Vagina (tissue), 2 donors: ENCODE measurements around the gene RBM23. TPM values are rescaled to one million over a fixed set of nuclear protein-coding genes. Genes with fewer than 3 reads are reported as not detected.

Source experiments
- DNase-seq, 2 donors: peaks; one replicate each; pipeline ENCODE4 v3.0.0-alpha.2; 2017; ENCODE audit errors: extremely low spot score in 2 of 2
- H3K27ac ChIP-seq: fragments of 200-600 bp; sonication (generic); one replicate; pipeline ENCODE4 v1.5.1; 2019
- H3K27me3 ChIP-seq: fragments of 200-600 bp; sonication (generic); one replicate; pipeline ENCODE4 v1.5.1; 2019
- H3K36me3 ChIP-seq, 2 donors: fragments of 200-600 bp; sonication (generic); one replicate each; pipeline ENCODE4 v1.5.1; 2017 to 2019
- H3K4me1 ChIP-seq: fragments of 200-600 bp; sonication (generic); one replicate; pipeline ENCODE4 v1.5.1; 2019
- H3K4me3 ChIP-seq, 2 donors: fragments of 200-600 bp; sonication (generic); 1 replicate in 1 of 2; 2 replicates in 1 of 2; pipeline ENCODE4 v1.5.1; 2016 to 2019
- H3K9me3 ChIP-seq: fragments of 200-600 bp; sonication (generic); one replicate; pipeline ENCODE4 v1.5.1; 2019
- POLR2A ChIP-seq, 2 donors: fragments of 450-650 bp; IDR thresholded peaks; one replicate each; pipeline ENCODE4 v1.6.1; 2017; ENCODE audit warnings: antibody characterized with exemption in 2 of 2, mild to moderate bottlenecking in 2 of 2, moderate library complexity in 2 of 2
- POLR2AphosphoS5 ChIP-seq, 2 donors: sonication (generic); formaldehyde crosslinking; IDR thresholded peaks; one replicate each; pipeline ENCODE4 v1.9.0; 2017; ENCODE audit warnings: antibody characterized with exemption in 2 of 2, mild to moderate bottlenecking in 2 of 2, low read depth in 1 of 2; ENCODE audit not compliant: insufficient read depth in 1 of 2
- intact Hi-C: fragments of 100-400 bp; cut with DNase I; formaldehyde crosslinking; loops from one replicate; pipeline ENCODE4 v1.15.1; 2023
- total RNA-seq: library from RNA; depleted of rRNA; stranded (reverse); fragments of >200 nt; gene quantifications from one replicate; pipeline ENCODE4 v1.2.3, GENCODE V29; 2016
- TF ChIP-seq, protein P1 (sequence below), 3 experiments: fragments of 450-650 bp in 2 of 3; fragments of 200-600 bp in 1 of 3; sonication (generic) in 1 of 3; IDR thresholded peaks; one replicate each; pipeline ENCODE4 v1.5.1; 2017 to 2019; ENCODE audit warnings: antibody characterized with exemption in 3 of 3, mild to moderate bottlenecking in 2 of 3, moderate library complexity in 2 of 3

Gene RBM23
- total RNA-seq, 1 donor from 2014 or later, result 68.5 TPM

DNA sequence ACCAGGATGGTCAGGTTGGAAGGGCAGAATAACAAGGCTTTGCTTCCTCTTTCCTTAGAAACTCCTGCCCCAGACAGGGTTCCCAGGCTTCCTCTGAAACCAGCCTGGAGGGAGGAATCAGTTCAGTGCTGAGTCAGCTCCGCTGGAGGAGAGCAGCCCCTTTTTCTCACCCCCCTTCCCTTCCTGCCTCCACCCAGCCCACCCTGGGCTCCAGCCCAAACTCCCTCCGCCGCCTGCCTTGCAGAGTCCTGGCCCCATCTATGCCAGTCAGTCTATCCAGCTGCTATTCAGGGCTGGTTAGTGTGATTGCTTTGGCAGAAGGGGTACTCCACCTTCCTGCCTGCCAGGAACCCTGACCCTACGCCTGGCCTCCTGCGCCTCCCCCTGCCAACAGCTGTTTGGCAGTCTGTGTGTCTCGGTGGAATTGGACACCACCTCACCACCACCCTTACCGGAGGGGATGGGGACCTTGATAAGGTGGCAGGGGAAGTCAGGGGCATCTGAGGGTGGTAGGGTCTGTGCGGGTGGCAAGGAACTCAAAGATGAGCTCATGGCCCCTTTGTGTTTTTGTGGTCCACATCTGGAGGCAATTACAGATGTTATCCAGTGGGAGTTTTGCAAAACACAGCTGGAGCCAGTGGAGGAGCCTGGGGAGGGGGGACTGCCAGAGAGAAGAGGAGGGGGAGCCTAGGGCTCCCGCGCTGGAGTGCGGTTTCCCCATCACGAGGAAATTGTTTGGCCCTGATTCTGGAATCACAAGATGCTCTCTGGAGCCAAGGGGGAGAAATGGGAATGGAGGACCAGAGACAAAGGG lies 70.4 kb downstream of the RBM23 start:
- H3K4me3 ChIP-seq, result peak overlapping the region; percentile 10 to 26
- H3K27ac ChIP-seq, result peak overlapping the region; percentile 96
- no peaks in the 10 kb centered on the region for H3K27me3 ChIP-seq
- peaks cover 98% of the 10 kb centered on the region for H3K4me1 ChIP-seq
- TF ChIP-seq POLR2A (IDR thresholded peaks at IDR 0.05) (no peak), POLR2AphosphoS5 (IDR thresholded peaks at IDR 0.05; ENCODE audit: insufficient read depth in 1 of 2, low read depth in 1 of 2) (peak in 1 of 2 donors; percentile 84)
- TF ChIP-seq, protein P1, sequence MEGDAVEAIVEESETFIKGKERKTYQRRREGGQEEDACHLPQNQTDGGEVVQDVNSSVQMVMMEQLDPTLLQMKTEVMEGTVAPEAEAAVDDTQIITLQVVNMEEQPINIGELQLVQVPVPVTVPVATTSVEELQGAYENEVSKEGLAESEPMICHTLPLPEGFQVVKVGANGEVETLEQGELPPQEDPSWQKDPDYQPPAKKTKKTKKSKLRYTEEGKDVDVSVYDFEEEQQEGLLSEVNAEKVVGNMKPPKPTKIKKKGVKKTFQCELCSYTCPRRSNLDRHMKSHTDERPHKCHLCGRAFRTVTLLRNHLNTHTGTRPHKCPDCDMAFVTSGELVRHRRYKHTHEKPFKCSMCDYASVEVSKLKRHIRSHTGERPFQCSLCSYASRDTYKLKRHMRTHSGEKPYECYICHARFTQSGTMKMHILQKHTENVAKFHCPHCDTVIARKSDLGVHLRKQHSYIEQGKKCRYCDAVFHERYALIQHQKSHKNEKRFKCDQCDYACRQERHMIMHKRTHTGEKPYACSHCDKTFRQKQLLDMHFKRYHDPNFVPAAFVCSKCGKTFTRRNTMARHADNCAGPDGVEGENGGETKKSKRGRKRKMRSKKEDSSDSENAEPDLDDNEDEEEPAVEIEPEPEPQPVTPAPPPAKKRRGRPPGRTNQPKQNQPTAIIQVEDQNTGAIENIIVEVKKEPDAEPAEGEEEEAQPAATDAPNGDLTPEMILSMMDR (IDR thresholded peaks at IDR 0.05), result no peak
- no peaks in the 10 kb centered on the region for H3K9me3 ChIP-seq
- peak in 1 of 2 donors; percentile 97 for DNase-seq
- H3K36me3 ChIP-seq, result peaks cover 6 to 36% of the 10 kb centered on the region in 2 donors
- intact Hi-C loops, result loop anchor here (1.0 kb wide), 1 partner anchor 11 kb away; no protein-coding TSS in a partner anchor

DNA sequence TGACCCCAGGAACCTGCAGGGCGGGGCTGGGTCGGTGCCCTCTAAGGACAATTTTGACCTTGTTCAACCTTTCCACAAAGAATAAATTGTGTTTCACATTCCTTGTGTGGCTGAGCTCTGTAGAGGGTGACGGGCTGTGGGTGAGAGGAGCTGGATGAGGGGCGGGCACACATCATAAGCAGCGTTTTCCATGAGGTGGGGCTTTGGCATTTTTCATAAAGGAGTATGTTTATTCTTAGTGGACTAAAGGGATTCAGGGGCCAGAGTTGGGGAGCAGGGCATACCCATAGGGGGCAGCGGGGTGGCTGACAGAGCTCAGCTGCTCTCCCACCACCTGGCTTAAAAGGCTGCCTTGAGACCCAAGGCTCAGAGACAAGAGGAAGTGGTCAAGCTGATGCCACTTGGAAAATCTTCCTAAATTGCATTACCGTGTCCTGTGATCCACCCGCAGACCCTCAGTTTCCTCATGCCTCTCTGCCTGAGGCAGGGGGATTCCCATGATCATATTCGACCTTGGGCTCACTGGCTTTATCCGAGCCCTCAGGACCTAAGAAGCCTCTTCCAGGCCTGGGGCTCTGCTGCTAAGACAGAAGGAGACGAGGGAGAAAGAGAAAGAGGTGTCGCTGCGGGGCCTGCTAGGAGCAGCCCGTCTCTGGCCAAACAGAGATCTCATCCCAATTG lies 71.1 kb downstream of the RBM23 start:
- TF ChIP-seq, protein P1 (IDR thresholded peaks at IDR 0.05), result no peak
- no peak for TF ChIP-seq POLR2AphosphoS5 (IDR thresholded peaks at IDR 0.05; ENCODE audit: insufficient read depth in 1 of 2, low read depth in 1 of 2)
- no peak for TF ChIP-seq POLR2A (IDR thresholded peaks at IDR 0.05)
- intact Hi-C loops, result loop anchor here (1.0 kb wide), 1 partner anchor 10 kb away; no protein-coding TSS in a partner anchor
- Histone ChIP-seq H3K36me3 (peaks cover 6 to 43% of the 10 kb centered on the region in 2 donors), H3K4me3 (peak overlapping the region; percentile 6 to 10), H3K27me3 (no peaks in the 10 kb centered on the region), H3K27ac (peak overlapping the region; percentile 96), H3K4me1 (peaks cover 99% of the 10 kb centered on the region), H3K9me3 (no peaks in the 10 kb centered on the region)
- DNase-seq, result no peak

DNA sequence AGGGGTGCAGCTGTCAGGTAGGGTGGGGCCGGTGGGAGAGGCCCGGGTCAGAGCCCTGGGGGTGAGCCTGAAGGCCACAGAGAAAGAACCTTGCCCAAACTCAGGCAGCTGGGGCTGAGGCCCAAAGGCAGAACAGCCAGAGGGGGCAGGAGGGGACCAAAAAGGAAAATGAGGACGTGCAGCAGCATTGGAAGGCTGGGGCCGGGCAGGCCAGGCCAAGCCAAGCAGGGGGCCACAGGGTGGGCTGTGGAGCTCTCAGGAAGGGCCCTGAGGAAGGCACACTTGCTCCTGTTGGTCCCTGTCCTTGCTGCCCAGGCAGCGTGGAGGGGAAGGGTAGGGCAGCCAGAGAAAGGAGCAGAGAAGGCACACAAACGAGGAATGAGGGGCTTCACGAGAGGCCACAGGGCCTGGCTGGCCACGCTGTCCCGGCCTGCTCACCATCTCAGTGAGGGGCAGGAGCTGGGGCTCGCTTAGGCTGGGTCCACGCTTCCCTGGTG lies 72.1 kb downstream of the RBM23 start:
- Histone ChIP-seq H3K27ac (peak overlapping the region; percentile 96), H3K9me3 (no peaks in the 10 kb centered on the region), H3K4me1 (peaks cover 100% of the 10 kb centered on the region), H3K27me3 (no peaks in the 10 kb centered on the region), H3K36me3 (peaks cover 6 to 53% of the 10 kb centered on the region in 2 donors), H3K4me3 (no peak overlapping the region)
- no peak for DNase-seq
- intact Hi-C loops, result no loop called here
- TF ChIP-seq POLR2A (IDR thresholded peaks at IDR 0.05) (no peak), POLR2AphosphoS5 (IDR thresholded peaks at IDR 0.05; ENCODE audit: insufficient read depth in 1 of 2, low read depth in 1 of 2) (no peak)
- TF ChIP-seq, protein P1 (IDR thresholded peaks at IDR 0.05), result no peak

DNA sequence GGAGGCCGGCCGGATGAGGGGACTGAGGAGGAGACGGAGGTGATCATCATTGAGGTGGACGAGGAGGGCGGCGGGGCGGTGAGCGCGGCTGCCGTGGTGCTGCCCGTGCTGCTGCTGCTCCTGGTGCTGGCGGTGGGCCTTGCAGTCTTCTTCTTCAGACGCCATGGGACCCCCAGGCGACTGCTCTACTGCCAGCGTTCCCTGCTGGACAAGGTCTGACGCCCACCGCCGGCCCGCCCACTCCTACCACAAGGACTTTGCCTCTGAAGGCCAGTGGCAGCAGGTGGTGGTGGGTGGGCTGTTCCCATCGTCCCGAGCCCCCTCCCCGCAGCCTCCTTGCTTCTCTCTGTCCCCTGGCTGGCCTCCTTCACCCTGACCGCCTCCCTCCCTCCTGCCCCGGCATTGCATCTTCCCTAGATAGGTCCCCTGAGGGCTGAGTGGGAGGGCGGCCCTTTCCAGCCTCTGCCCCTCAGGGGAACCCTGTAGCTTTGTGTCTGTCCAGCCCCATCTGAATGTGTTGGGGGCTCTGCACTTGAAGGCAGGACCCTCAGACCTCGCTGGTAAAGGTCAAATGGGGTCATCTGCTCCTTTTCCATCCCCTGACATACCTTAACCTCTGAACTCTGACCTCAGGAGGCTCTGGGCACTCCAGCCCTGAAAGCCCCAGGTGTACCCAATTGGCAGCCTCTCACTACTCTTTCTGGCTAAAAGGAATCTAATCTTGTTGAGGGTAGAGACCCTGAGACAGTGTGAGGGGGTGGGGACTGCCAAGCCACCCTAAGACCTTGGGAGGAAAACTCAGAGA lies 72.9 kb downstream of the RBM23 start:
- TF ChIP-seq POLR2A (IDR thresholded peaks at IDR 0.05) (no peak), POLR2AphosphoS5 (IDR thresholded peaks at IDR 0.05; ENCODE audit: insufficient read depth in 1 of 2, low read depth in 1 of 2) (no peak)
- TF ChIP-seq, protein P1 (IDR thresholded peaks at IDR 0.05), result no peak
- DNase-seq, result no peak
- H3K4me3 ChIP-seq, result no peak overlapping the region
- H3K27me3 ChIP-seq, result no peaks in the 10 kb centered on the region
- H3K27ac ChIP-seq, result peak overlapping the region; percentile 96
- no peaks in the 10 kb centered on the region for H3K9me3 ChIP-seq
- H3K36me3 ChIP-seq, result peaks cover 6 to 61% of the 10 kb centered on the region in 2 donors
- intact Hi-C loops, result no loop called here
- H3K4me1 ChIP-seq, result peaks cover 100% of the 10 kb centered on the region
